ENCODE measurements around the gene SELENOO.

The SELENOO gene

GRCh38 chr22:50197000-50197800 lies 3.6 kb upstream of the SELENOO start:
- no peak for DNase-seq (ENCODE audit: extremely low spot score)
- ChIA-PET CTCF (interaction anchor here (1.1 kb wide), 1 partner anchor 13 kb away, joined by 3 read pairs; no protein-coding TSS in a partner anchor), POLR2A (no interaction called here)
- TF ChIP-seq, protein P1, sequence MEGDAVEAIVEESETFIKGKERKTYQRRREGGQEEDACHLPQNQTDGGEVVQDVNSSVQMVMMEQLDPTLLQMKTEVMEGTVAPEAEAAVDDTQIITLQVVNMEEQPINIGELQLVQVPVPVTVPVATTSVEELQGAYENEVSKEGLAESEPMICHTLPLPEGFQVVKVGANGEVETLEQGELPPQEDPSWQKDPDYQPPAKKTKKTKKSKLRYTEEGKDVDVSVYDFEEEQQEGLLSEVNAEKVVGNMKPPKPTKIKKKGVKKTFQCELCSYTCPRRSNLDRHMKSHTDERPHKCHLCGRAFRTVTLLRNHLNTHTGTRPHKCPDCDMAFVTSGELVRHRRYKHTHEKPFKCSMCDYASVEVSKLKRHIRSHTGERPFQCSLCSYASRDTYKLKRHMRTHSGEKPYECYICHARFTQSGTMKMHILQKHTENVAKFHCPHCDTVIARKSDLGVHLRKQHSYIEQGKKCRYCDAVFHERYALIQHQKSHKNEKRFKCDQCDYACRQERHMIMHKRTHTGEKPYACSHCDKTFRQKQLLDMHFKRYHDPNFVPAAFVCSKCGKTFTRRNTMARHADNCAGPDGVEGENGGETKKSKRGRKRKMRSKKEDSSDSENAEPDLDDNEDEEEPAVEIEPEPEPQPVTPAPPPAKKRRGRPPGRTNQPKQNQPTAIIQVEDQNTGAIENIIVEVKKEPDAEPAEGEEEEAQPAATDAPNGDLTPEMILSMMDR (IDR thresholded peaks at IDR 0.05; ENCODE audit: control extremely low read depth, extremely low read depth, low read depth, missing control alignments): no peak

- DNase-seq (ENCODE audit: extremely low spot score): no peak
- TF ChIP-seq, protein P1 (IDR thresholded peaks at IDR 0.05; ENCODE audit: control extremely low read depth, extremely low read depth, low read depth, missing control alignments): no peak
- CTCF ChIA-PET: no interaction called here
- POLR2A ChIA-PET: interaction anchor here (0.7 kb wide), 1 partner anchor 356 kb away, joined by 4 read pairs; no protein-coding TSS in a partner anchor
Observed at GRCh38 chr22:50197856-50198623, 2.8 kb upstream of the SELENOO start.

- CTCF ChIA-PET: no interaction called here
Observed at GRCh38 chr22:50198624-50199017, 2.2 kb upstream of the SELENOO start.

DNA sequence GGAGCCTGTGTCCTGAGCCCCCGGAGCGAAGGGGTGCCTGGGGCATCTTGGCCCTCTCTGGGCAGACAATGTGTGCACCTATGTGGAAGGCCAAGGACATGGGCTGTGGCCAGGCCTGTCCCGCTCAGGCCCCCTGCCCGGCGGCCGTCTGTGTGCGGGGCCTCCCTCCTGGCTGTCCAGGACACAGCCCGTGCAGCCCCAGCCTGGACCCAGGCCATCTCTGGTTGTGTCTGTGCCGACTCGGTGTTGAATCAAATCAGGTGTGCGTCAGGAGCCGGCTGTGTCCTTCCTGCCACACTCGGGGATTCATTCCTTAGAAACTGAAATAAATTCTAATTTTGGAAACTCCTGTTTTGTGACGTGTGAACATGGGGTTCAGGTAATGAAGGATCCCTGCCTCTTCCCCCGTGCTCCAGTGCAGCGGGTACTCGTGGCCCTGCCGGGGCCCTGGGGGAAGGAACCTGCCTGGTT lies 1.5 kb upstream of the SELENOO start:
- CTCF ChIA-PET: no interaction called here
- DNase-seq (ENCODE audit: extremely low spot score): no peak
- POLR2A ChIA-PET: no interaction called here
- TF ChIP-seq, protein P1 (IDR thresholded peaks at IDR 0.05; ENCODE audit: control extremely low read depth, extremely low read depth, low read depth, missing control alignments): no peak

More at GRCh38 chr22:50198624-50199017, 2.2 kb upstream of the SELENOO start:
- TF ChIP-seq, protein P1 (IDR thresholded peaks at IDR 0.05; ENCODE audit: control extremely low read depth, extremely low read depth, low read depth, missing control alignments): no peak
- POLR2A ChIA-PET: interaction anchor here (0.6 to 0.7 kb wide), 2 partner anchors 14 to 355 kb away, joined by 3 to 4 read pairs; no protein-coding TSS in a partner anchor
- DNase-seq (ENCODE audit: extremely low spot score): no peak

- TF ChIP-seq, protein P1 (IDR thresholded peaks at IDR 0.05; ENCODE audit: control extremely low read depth, extremely low read depth, low read depth, missing control alignments): no peak
- ChIA-PET POLR2A (interaction anchor here (0.6 kb wide), 1 partner anchor 108 kb away, joined by 4 read pairs; the partner anchor contains the start of gene PLXNB2), CTCF (no interaction called here)
- no peak for DNase-seq (ENCODE audit: extremely low spot score)
Observed at GRCh38 chr22:50199829-50200460, 866 bp upstream of the SELENOO start.
